AG08395 (cell line): Measurements from ENCODE around the gene IFI44L.
A peak's percentile ranks its signal among the peaks of the same experiment; 100 is the strongest.

Source experiments
- DNase-seq: peaks from one replicate; pipeline ENCODE4 v3.0.0; 2012; ENCODE audit warnings: mixed read lengths, low spot score

Gene IFI44L

GRCh38 chr1:78688697-78689096 is 68.4 kb downstream of the IFI44L start:
- DNase-seq = peak; percentile 61

GRCh38 chr1:78690516-78690915 is 70.3 kb downstream of the IFI44L start:
- no peak for DNase-seq

GRCh38 chr1:78691995-78692747 is 71.9 kb downstream of the IFI44L start:
- peak; percentile 50 for DNase-seq
